Measurements from ENCODE around the gene RTN4RL2. TPM values are rescaled to one million over a fixed set of nuclear protein-coding genes. Genes with fewer than 3 reads are reported as not detected.

RTN4RL2 gene
- total RNA-seq, 1 experiment from 2014 or later = 0.90 TPM

- no TSS peak for BruUV-seq (replicated peaks)
Measured at GRCh38 chr11:57479021-57479663, 18.8 kb downstream of the RTN4RL2 start.

GRCh38 chr11:57479911-57480310, 19.6 kb downstream of the RTN4RL2 start:
- CTCF ChIA-PET = interaction anchor here (1.3 kb wide), 1 partner anchor 134 kb away, joined by 3 read pairs; no protein-coding TSS in a partner anchor
- Histone ChIP-seq H3K36me3 (ENCODE audit: control insufficient read depth, insufficient read depth, low read length) (no peaks in the 10 kb centered on the region), H3K4me3 (ENCODE audit: low read depth in 2 of 2, low read length in 2 of 2) (no peak overlapping the region), H3K4me1 (ENCODE audit: control insufficient read depth, insufficient read depth, low read length) (no peaks in the 10 kb centered on the region; the same call in 1 of the 2 replicates), H3K27ac (ENCODE audit: low read length) (no peak overlapping the region), H3K9me3 (ENCODE audit: control insufficient read depth, insufficient read depth, low read depth, low read length) (no peaks in the 10 kb centered on the region), H3K27me3 (ENCODE audit: control insufficient read depth, insufficient read depth, low read length) (peaks cover 17% of the 10 kb centered on the region)
- intact Hi-C loops (cut with micrococcal nuclease; ENCODE audit: unreplicated experiment) = loop anchor here (5.0 kb wide), 1 partner anchor 133 kb away; no protein-coding TSS in a partner anchor
- no peak for TF ChIP-seq REST (IDR thresholded peaks at IDR 0.05; ENCODE audit: insufficient read depth in 1 of 2, low read depth in 2 of 2, low read length in 1 of 2)
- TF ChIP-seq SIN3A (IDR thresholded peaks at IDR 0.05; ENCODE audit: borderline replicate concordance, insufficient read depth, low read depth, low read length) = no peak
- no peak for TF ChIP-seq POLR2AphosphoS5 (IDR thresholded peaks at IDR 0.05; ENCODE audit: low read depth, low read length)
- no peak for TF ChIP-seq TCF7L2 (IDR thresholded peaks at IDR 0.05; ENCODE audit: low read depth, low read length)
- TF ChIP-seq CTCF (IDR thresholded peaks at IDR 0.05) = no peak
- in situ Hi-C loops (cut with HindIII; ENCODE audit: low pct_unique_long_range_greater_than_20kb, low sequenced_read_pairs) = no loop called here
- no TSS peak for BruUV-seq (replicated peaks)
- DNase-seq (ENCODE audit: low read depth, low spot score) (no peak), ATAC-seq (no peak)
- POLR2A ChIA-PET = no interaction called here

More at GRCh38 chr11:57479021-57479663, 18.8 kb downstream of the RTN4RL2 start:
- no peak for DNase-seq (ENCODE audit: low read depth, low spot score)
- Histone ChIP-seq H3K4me1 (ENCODE audit: control insufficient read depth, insufficient read depth, low read length) (no peaks in the 10 kb centered on the region; the same call in 1 of the 2 replicates), H3K9me3 (ENCODE audit: control insufficient read depth, insufficient read depth, low read depth, low read length) (no peaks in the 10 kb centered on the region), H3K4me3 (ENCODE audit: low read depth in 2 of 2, low read length in 2 of 2) (no peak overlapping the region), H3K27ac (ENCODE audit: low read length) (no peak overlapping the region), H3K27me3 (ENCODE audit: control insufficient read depth, insufficient read depth, low read length) (peaks cover 18% of the 10 kb centered on the region), H3K36me3 (ENCODE audit: control insufficient read depth, insufficient read depth, low read length) (no peaks in the 10 kb centered on the region)
- ATAC-seq = no peak
- intact Hi-C loops (cut with micrococcal nuclease; ENCODE audit: unreplicated experiment) (no loop called here), in situ Hi-C loops (cut with HindIII; ENCODE audit: low pct_unique_long_range_greater_than_20kb, low sequenced_read_pairs) (no loop called here)
- no peak for TF ChIP-seq REST (IDR thresholded peaks at IDR 0.05; ENCODE audit: insufficient read depth in 1 of 2, low read depth in 2 of 2, low read length in 1 of 2)
- TF ChIP-seq POLR2AphosphoS5 (IDR thresholded peaks at IDR 0.05; ENCODE audit: low read depth, low read length) = no peak
- TF ChIP-seq SIN3A (IDR thresholded peaks at IDR 0.05; ENCODE audit: borderline replicate concordance, insufficient read depth, low read depth, low read length) = no peak
- no peak for TF ChIP-seq CTCF (IDR thresholded peaks at IDR 0.05)
- no peak for TF ChIP-seq TCF7L2 (IDR thresholded peaks at IDR 0.05; ENCODE audit: low read depth, low read length)
- CTCF ChIA-PET = interaction anchor here (1.4 kb wide), 1 partner anchor 162 kb away, joined by 6 read pairs; no protein-coding TSS in a partner anchor
- POLR2A ChIA-PET = no interaction called here
